Inflammatory macrophage treated with lipopolysaccharide for 1 hour (primary cell): ENCODE measurements around the gene RPGRIP1L.
"Not testable (repeated sequence)": the region's sequence is repeated elsewhere in the genome, so short reads cannot be mapped to it uniquely, and the experiment has no call there.

Experiments used
- DNase-seq, 2 donors: peaks; one replicate each; pipeline ENCODE4 v3.0.0-alpha.2; 2020 to 2022

RPGRIP1L gene

GRCh38 chr16:53711390-53711789 lies 7.7 kb upstream of the RPGRIP1L start:
- no peak for DNase-seq

- DNase-seq: no peak
These were observed 4.8 kb upstream of the RPGRIP1L start for GRCh38 chr16:53708490-53708889.

GRCh38 chr16:53707671-53708070 lies 4.0 kb upstream of the RPGRIP1L start:
- no peak for DNase-seq

GRCh38 chr16:53704445-53704813 lies 770 bp upstream of the RPGRIP1L start:
- DNase-seq: no peak

- DNase-seq: not testable (repeated sequence)
These were observed 5.4 kb downstream of the RPGRIP1L start for GRCh38 chr16:53698271-53698670.

- DNase-seq: no peak
These were observed 8.6 kb downstream of the RPGRIP1L start for GRCh38 chr16:53695070-53695469.

- no peak for DNase-seq
These were observed 10.3 kb downstream of the RPGRIP1L start for GRCh38 chr16:53693320-53693719.

- no peak for DNase-seq
These were observed 11.5 kb downstream of the RPGRIP1L start for GRCh38 chr16:53692146-53692545.

GRCh38 chr16:53690771-53691170 lies 12.9 kb downstream of the RPGRIP1L start:
- no peak for DNase-seq

GRCh38 chr16:53689636-53690035 lies 14.0 kb downstream of the RPGRIP1L start:
- no peak for DNase-seq

GRCh38 chr16:53686710-53687109 lies 16.9 kb downstream of the RPGRIP1L start:
- DNase-seq: no peak

- DNase-seq: not testable (repeated sequence)
These were observed 18.3 kb downstream of the RPGRIP1L start for GRCh38 chr16:53685334-53685733.

GRCh38 chr16:53681354-53681753 lies 22.3 kb downstream of the RPGRIP1L start:
- no peak for DNase-seq

- DNase-seq: no peak
These were observed 22.9 kb downstream of the RPGRIP1L start for GRCh38 chr16:53680756-53681155.

GRCh38 chr16:53678756-53679343 lies 24.8 kb downstream of the RPGRIP1L start:
- no peak for DNase-seq

- no peak for DNase-seq
These were observed 25.5 kb downstream of the RPGRIP1L start for GRCh38 chr16:53678155-53678554.

GRCh38 chr16:53673189-53673588 lies 30.5 kb downstream of the RPGRIP1L start:
- no peak for DNase-seq

GRCh38 chr16:53672461-53672860 lies 31.2 kb downstream of the RPGRIP1L start:
- DNase-seq: no peak

GRCh38 chr16:53668869-53669268 lies 34.8 kb downstream of the RPGRIP1L start:
- DNase-seq: no peak

GRCh38 chr16:53666786-53667415 lies 36.8 kb downstream of the RPGRIP1L start:
- no peak for DNase-seq

- no peak for DNase-seq
These were observed 38.8 kb downstream of the RPGRIP1L start for GRCh38 chr16:53664724-53665345.

GRCh38 chr16:53662072-53662471 lies 41.6 kb downstream of the RPGRIP1L start:
- DNase-seq: no peak

GRCh38 chr16:53654946-53655345 lies 48.7 kb downstream of the RPGRIP1L start:
- DNase-seq: no peak

- DNase-seq: no peak
These were observed 52.3 kb downstream of the RPGRIP1L start for GRCh38 chr16:53651357-53651756.

- no peak for DNase-seq
These were observed 57.2 kb downstream of the RPGRIP1L start for GRCh38 chr16:53646506-53646905.
